ENCODE measurements around the gene MAML2. TPM values are rescaled to one million over a fixed set of nuclear protein-coding genes. Genes with fewer than 3 reads are reported as not detected.

The MAML2 gene
- total and polyA plus RNA-seq, 2 of the 8 experiments (the other 6 are each of a cell fraction or from before 2014, with no cell fraction given), result 3.8 to 6.6 TPM

DNA sequence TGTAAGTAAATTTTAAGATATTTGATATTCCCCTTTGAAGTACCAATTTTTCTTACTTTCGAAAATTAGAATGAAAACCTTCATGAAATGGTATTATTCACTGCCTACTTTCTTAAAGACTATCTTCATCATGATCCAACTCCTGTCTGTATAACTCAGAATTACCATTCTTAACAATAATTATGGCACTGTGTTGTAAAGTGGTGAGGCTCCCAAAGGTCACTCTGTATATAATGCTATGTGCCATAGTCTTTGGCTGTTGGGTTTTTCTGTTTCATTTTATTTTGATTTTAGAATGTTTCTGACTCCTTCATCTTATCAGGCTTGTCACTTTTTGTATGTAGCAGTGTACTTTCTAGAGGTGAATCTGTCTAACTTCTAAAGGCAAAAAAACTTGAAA lies 52.4 kb downstream of the MAML2 start (continued):
- TF ChIP-seq, protein P1, sequence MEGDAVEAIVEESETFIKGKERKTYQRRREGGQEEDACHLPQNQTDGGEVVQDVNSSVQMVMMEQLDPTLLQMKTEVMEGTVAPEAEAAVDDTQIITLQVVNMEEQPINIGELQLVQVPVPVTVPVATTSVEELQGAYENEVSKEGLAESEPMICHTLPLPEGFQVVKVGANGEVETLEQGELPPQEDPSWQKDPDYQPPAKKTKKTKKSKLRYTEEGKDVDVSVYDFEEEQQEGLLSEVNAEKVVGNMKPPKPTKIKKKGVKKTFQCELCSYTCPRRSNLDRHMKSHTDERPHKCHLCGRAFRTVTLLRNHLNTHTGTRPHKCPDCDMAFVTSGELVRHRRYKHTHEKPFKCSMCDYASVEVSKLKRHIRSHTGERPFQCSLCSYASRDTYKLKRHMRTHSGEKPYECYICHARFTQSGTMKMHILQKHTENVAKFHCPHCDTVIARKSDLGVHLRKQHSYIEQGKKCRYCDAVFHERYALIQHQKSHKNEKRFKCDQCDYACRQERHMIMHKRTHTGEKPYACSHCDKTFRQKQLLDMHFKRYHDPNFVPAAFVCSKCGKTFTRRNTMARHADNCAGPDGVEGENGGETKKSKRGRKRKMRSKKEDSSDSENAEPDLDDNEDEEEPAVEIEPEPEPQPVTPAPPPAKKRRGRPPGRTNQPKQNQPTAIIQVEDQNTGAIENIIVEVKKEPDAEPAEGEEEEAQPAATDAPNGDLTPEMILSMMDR (IDR thresholded peaks at IDR 0.05; ENCODE audit: control extremely low read depth in 1 of 3, insufficient read depth in 1 of 3, low read depth in 1 of 3, low read length in 3 of 3), result no peak
- TF ChIP-seq MAFK (IDR thresholded peaks at IDR 0.05; ENCODE audit: low read depth, low read length), result no peak
